Epithelial cell of esophagus (primary cell): ENCODE measurements around the gene HAT1.

Source experiments
- DNase-seq: peaks from one replicate; pipeline ENCODE4 v3.0.0; 2010; ENCODE audit warnings: low read depth
- H3K4me3 ChIP-seq: 2 replicates; pipeline ENCODE4 v1.5.1; 2011; ENCODE audit warnings: mild to moderate bottlenecking, low read length, control low read depth
- TF ChIP-seq, protein P1 (sequence below): IDR thresholded peaks from 2 replicates; pipeline ENCODE4 v1.5.1; 2011; ENCODE audit warnings: low read depth, mild to moderate bottlenecking, low read length, control low read depth, inconsistent platforms; ENCODE audit not compliant: insufficient read depth; ENCODE audit errors: missing control alignments

HAT1 gene

DNA sequence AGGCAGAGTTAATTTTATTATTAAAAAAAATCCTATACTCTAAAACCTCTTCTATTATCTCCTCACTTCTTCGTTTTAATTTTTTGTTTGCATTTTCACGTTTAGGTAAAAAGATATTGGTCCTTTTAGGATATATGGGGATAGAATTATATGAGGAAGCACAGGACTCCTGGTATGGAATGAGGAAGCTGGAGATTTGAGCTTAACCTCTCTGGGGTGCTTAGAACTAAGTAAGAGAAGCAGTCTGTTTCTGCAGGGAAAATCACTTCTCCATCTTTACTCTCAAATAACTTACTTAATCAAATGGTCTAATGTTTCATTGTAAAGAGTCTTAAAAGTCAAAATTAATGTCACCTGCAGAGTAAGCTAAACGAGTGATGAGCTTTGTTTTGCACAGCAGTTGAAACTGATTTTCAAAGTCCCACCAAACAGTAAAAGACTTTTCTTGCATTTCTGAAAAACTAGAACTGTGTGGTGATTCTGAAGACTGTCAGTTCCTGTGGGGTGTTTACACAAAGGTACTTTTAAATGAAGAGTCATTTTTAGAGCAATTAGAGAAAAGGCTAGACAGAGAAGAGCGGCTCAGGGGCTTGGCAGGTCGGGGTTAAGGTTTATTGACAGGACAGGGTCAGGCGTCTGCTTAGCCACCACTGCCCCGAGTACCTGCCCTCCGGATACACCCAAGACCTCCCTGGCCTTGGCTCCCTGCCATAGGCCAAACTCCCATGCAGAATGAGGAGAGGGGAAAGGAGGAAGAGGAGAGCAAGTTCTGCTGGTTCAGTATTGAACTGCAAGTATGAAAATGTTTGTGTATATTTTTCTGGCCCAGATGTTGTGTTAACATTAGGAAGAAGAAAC is 99.0 kb downstream of the HAT1 start:
- TF ChIP-seq, protein P1, sequence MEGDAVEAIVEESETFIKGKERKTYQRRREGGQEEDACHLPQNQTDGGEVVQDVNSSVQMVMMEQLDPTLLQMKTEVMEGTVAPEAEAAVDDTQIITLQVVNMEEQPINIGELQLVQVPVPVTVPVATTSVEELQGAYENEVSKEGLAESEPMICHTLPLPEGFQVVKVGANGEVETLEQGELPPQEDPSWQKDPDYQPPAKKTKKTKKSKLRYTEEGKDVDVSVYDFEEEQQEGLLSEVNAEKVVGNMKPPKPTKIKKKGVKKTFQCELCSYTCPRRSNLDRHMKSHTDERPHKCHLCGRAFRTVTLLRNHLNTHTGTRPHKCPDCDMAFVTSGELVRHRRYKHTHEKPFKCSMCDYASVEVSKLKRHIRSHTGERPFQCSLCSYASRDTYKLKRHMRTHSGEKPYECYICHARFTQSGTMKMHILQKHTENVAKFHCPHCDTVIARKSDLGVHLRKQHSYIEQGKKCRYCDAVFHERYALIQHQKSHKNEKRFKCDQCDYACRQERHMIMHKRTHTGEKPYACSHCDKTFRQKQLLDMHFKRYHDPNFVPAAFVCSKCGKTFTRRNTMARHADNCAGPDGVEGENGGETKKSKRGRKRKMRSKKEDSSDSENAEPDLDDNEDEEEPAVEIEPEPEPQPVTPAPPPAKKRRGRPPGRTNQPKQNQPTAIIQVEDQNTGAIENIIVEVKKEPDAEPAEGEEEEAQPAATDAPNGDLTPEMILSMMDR: no peak
- no peak for DNase-seq
- no peak overlapping the region for H3K4me3 ChIP-seq

DNA sequence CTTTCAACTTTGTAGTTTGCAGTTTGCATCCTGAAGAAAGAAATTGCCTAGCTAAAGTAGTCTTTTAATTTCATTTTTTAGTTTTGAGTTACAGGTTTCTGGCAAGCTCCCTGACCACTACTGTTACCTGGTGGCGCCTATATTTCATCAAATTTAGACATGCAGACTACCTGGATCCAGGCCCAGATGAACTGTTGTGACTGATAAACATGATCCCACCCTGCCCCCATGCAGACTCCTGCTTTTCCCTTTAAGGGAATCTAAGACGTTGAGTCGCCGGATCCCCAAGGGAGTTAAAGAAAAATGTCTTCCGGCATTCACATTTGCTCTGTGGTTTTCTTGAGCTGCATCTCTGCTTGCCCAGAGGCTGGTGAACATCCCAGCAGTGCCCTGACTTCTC is 99.7 kb downstream of the HAT1 start:
- H3K4me3 ChIP-seq: no peak overlapping the region
- DNase-seq: no peak
- TF ChIP-seq, protein P1: no peak

DNA sequence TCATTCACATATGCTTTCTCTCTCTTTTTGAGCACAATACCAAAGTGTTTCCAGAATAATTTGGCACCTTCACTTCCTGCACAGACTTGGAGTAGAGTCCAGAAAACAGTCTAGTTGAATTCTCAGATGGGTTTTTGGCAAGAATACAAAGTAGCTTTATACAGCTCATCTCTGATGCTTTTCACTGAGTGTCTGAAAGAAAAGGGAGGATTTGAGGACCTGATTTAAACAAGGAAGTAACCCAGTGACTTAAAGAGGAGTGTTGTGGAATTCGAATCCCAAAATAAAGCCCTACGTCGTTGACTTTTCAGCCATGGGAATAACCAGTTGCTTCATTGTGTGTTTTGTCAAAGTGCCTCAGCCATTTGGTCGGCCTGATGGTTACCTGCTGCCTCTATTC is 109.3 kb downstream of the HAT1 start:
- TF ChIP-seq, protein P1: no peak
- H3K4me3 ChIP-seq: no peak overlapping the region
- DNase-seq: no peak
